Smooth muscle cell (in vitro differentiated cells): ENCODE measurements around the gene CCNY. TPM values are rescaled to one million over a fixed set of nuclear protein-coding genes. Genes with fewer than 3 reads are reported as not detected.

Source experiments
- DNase-seq: peaks from one replicate; lab custom pipeline; 2025; ENCODE audit not compliant: unreplicated experiment; lab: John Stamatoyannopoulos, UW
- H2AFZ ChIP-seq: fragments of 200-600 bp; sonication (generic); 2 replicates; pipeline ENCODE4 v1.6.0; 2016; ENCODE audit warnings: antibody characterized with exemption, low read depth, mild to moderate bottlenecking
- H3F3A ChIP-seq: fragments of 200-600 bp; sonication (generic); 2 replicates; pipeline ENCODE4 v1.6.0; 2017; ENCODE audit warnings: antibody characterized with exemption, low read depth
- H3K27ac ChIP-seq: fragments of 200-600 bp; sonication (generic); 2 replicates; pipeline ENCODE4 v1.5.1; 2016; ENCODE audit warnings: low read depth, mild to moderate bottlenecking
- H3K27me3 ChIP-seq: fragments of 200-600 bp; sonication (generic); 2 replicates; pipeline ENCODE4 v1.6.1; 2016; ENCODE audit warnings: low read depth, mild to moderate bottlenecking
- H3K36me3 ChIP-seq: fragments of 200-600 bp; sonication (generic); 2 replicates; pipeline ENCODE4 v1.5.1; 2016; ENCODE audit warnings: low read depth
- H3K4me1 ChIP-seq: fragments of 200-600 bp; sonication (generic); 2 replicates; pipeline ENCODE4 v1.5.1; 2016; ENCODE audit warnings: low read depth
- H3K4me2 ChIP-seq: fragments of 200-600 bp; sonication (generic); 2 replicates; pipeline ENCODE4 v1.6.0; 2016; ENCODE audit warnings: mild to moderate bottlenecking
- H3K4me3 ChIP-seq: fragments of 200-600 bp; sonication (generic); 2 replicates; pipeline ENCODE4 v1.5.1; 2016; ENCODE audit warnings: mild to moderate bottlenecking
- H3K79me2 ChIP-seq: fragments of 200-600 bp; sonication (generic); 2 replicates; pipeline ENCODE4 v1.6.0; 2016; ENCODE audit warnings: low read depth, mild to moderate bottlenecking
- H3K9ac ChIP-seq: fragments of 200-600 bp; sonication (generic); 2 replicates; pipeline ENCODE4 v1.6.0; 2016; ENCODE audit warnings: low read depth
- H3K9me3 ChIP-seq: fragments of 200-600 bp; sonication (generic); replicated peaks from 2 replicates; pipeline ENCODE4 v1.5.1; 2016; ENCODE audit warnings: low read depth
- H4K20me1 ChIP-seq: fragments of 200-600 bp; sonication (generic); 2 replicates; pipeline ENCODE4 v1.6.0; 2016; ENCODE audit warnings: low read depth
- WGBS: methylation state at CpG from one replicate; pipeline ENCODE4 v1.1.7; 2016; ENCODE audit warnings: low lambda C conversion rate; 5-methylcytosine and 5-hydroxymethylcytosine counted together
- polyA plus RNA-seq: library from polyadenylated mRNA; unstranded; fragments of >200 nt; fragmentation: Nextera tagmentation; extraction: Ambion mirVana; gene quantifications from 2 replicates; pipeline ENCODE4 v1.2.1, GENCODE V29; 2016
- total RNA-seq: library from RNA; depleted of rRNA; stranded (reverse); fragments of >200 nt; gene quantifications from 2 replicates; pipeline ENCODE4 v1.2.3, GENCODE V29; 2014
- TF ChIP-seq, protein P1 (sequence below): fragments of 200-600 bp; sonication (generic); IDR thresholded peaks from 2 replicates; pipeline ENCODE4 v1.5.1; 2017; ENCODE audit warnings: borderline replicate concordance, mild to moderate bottlenecking, antibody characterized with exemption; ENCODE audit not compliant: insufficient read depth, poor library complexity, severe bottlenecking

CCNY gene
- total and polyA plus RNA-seq, 2 experiments from 2014 or later, result 46.9 to 57.5 TPM

DNA sequence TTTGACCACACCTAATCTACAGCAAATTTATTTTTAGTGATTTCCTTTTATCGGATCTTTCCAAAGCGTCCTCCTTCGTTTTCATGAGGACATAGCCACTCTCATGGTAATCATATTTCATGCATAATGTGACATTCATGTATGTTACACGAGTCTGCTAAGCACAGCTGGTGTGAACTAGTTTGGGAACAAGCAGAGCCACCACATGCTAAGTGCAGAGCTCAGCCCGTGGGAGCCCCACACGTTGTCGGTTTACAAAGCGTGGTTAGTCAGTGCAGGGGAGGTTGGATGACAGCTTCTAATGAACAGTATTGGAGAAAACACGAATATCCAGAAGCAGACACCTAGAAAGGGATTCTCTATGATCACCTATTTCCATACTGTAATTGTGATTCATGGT lies 190.4 kb downstream of the CCNY start:
- H3K9ac ChIP-seq, result no peak overlapping the region
- WGBS, result 81% methylated on average over 9 of the region's 9 CpGs
- H3K4me3 ChIP-seq, result no peak overlapping the region
- peaks cover 34% of the 10 kb centered on the region for H4K20me1 ChIP-seq
- no peaks in the 10 kb centered on the region for H3K9me3 ChIP-seq
- H3K27ac ChIP-seq, result no peak overlapping the region
- H3K4me2 ChIP-seq, result no peak overlapping the region
- H3F3A ChIP-seq, result no peaks in the 10 kb centered on the region
- peaks cover 8% of the 10 kb centered on the region for H3K36me3 ChIP-seq
- TF ChIP-seq, protein P1, sequence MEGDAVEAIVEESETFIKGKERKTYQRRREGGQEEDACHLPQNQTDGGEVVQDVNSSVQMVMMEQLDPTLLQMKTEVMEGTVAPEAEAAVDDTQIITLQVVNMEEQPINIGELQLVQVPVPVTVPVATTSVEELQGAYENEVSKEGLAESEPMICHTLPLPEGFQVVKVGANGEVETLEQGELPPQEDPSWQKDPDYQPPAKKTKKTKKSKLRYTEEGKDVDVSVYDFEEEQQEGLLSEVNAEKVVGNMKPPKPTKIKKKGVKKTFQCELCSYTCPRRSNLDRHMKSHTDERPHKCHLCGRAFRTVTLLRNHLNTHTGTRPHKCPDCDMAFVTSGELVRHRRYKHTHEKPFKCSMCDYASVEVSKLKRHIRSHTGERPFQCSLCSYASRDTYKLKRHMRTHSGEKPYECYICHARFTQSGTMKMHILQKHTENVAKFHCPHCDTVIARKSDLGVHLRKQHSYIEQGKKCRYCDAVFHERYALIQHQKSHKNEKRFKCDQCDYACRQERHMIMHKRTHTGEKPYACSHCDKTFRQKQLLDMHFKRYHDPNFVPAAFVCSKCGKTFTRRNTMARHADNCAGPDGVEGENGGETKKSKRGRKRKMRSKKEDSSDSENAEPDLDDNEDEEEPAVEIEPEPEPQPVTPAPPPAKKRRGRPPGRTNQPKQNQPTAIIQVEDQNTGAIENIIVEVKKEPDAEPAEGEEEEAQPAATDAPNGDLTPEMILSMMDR, result no peak
- H2AFZ ChIP-seq, result no peak overlapping the region
- no peaks in the 10 kb centered on the region for H3K4me1 ChIP-seq
- H3K79me2 ChIP-seq, result peaks cover 6% of the 10 kb centered on the region
- H3K27me3 ChIP-seq, result no peaks in the 10 kb centered on the region
- no peak for DNase-seq

DNA sequence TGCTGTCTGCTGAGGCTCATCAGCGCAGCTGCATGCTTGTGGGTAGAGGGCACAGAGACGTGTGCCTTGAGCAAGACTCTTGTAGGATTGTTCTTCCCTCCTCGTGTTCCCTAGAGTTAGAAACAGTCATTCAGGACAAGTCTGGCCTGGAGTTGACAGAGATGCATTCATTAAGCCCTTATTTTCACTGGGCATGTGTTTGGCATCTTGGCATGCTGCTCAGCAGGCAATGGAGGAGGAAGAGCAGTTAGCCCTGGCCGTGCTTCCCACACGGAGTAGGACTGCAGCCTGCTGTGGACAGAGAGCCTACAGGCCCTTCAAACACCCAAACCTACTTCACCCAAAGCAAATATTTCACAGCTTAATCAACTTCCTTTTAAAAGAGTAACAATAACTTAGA lies 195.8 kb downstream of the CCNY start:
- TF ChIP-seq, protein P1, result no peak
- Histone ChIP-seq H3K27ac (no peak overlapping the region), H4K20me1 (peaks cover 8% of the 10 kb centered on the region), H3K4me2 (no peak overlapping the region), H2AFZ (no peak overlapping the region), H3F3A (no peaks in the 10 kb centered on the region), H3K9ac (no peak overlapping the region), H3K36me3 (peaks cover 18% of the 10 kb centered on the region), H3K9me3 (no peaks in the 10 kb centered on the region), H3K79me2 (no peaks in the 10 kb centered on the region), H3K4me1 (no peaks in the 10 kb centered on the region), H3K27me3 (no peaks in the 10 kb centered on the region), H3K4me3 (no peak overlapping the region)
- no peak for DNase-seq
- 93% methylated on average over 5 of the region's 5 CpGs for WGBS

DNA sequence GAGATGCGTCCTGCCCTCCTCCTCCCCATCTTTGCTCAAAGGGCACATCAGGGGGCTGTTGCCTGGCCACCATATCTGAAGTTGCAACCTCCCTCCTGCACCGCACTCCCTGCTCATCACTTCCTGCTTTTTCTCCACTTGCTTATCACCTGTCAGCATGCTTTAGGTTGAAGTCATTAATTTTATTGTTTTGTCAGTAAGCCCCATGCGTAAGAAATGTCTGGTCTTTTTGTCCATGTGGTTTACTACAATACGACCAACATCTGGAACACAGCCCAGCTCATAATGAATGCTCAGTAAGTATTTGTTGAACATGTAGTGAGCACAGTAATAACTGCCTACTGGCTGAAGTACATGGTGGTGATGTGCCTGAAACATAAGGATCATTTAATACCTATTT lies 197.3 kb downstream of the CCNY start:
- TF ChIP-seq, protein P1, result no peak
- Histone ChIP-seq H2AFZ (no peak overlapping the region), H4K20me1 (no peaks in the 10 kb centered on the region), H3K27ac (no peak overlapping the region), H3K9me3 (no peaks in the 10 kb centered on the region), H3K4me3 (no peak overlapping the region), H3K4me1 (no peaks in the 10 kb centered on the region), H3K79me2 (no peaks in the 10 kb centered on the region), H3F3A (no peaks in the 10 kb centered on the region), H3K27me3 (no peaks in the 10 kb centered on the region), H3K36me3 (peaks cover 18% of the 10 kb centered on the region), H3K4me2 (no peak overlapping the region), H3K9ac (no peak overlapping the region)
- WGBS, result 85% methylated on average over 4 of the region's 4 CpGs
- no peak for DNase-seq

DNA sequence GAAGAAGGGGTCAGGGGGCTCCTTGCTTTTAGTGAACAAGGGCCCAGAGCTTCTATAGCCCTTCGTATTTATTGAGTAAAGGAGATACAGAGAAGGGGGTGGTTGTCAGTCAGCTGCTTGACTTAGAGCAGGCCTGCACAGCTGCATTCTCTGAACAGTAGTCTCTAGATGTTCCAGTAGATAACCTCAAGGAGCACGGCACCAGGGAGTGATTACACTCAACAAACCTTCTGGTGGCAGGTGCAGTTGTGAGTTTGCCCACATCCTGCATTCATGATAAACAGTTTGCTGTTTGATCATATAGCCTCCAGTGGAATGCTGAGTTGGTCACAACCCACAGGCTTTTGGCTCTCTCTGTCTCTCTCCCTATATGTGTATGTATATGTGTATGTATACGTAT lies 198.8 kb downstream of the CCNY start:
- TF ChIP-seq, protein P1, result no peak
- Histone ChIP-seq H3K36me3 (peaks cover 18% of the 10 kb centered on the region), H2AFZ (no peak overlapping the region), H3K79me2 (no peaks in the 10 kb centered on the region), H3K9ac (no peak overlapping the region), H3K4me3 (no peak overlapping the region), H3K27me3 (no peaks in the 10 kb centered on the region), H3K9me3 (no peaks in the 10 kb centered on the region), H3K4me2 (no peak overlapping the region), H3F3A (no peaks in the 10 kb centered on the region), H4K20me1 (no peaks in the 10 kb centered on the region), H3K4me1 (no peaks in the 10 kb centered on the region), H3K27ac (no peak overlapping the region)
- no peak for DNase-seq
- WGBS, result 98% methylated on average over 3 of the region's 3 CpGs
